CMK (cell line): ENCODE results near the gene FH.

ENCODE experiments used
- DNase-seq: peaks from one replicate; pipeline ENCODE4 v3.0.0-alpha.2; 2010; ENCODE audit warnings: low read depth

FH gene

GRCh38 chr1:241457421-241457820 lies 62.1 kb downstream of the FH start:
- DNase-seq: no peak

DNA sequence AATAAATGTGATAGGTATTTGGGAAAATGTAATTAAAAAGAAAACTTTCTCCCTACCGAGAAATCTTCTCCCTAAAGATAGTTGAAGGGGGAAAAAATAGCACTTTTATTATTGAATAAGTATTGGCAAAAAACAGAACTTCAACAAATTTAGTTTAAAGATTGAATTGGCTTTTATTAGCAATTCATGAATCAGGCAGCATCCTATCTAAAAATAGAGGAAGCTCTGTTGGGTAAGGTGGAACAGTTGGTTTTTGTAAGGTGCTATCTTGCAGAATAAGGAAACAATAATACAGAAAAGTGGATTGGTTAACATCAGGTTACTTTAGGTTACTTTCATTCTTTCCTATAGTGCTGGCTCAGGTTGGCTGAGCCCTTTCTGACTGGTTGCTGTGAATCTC lies 62.8 kb downstream of the FH start:
- DNase-seq: no peak

DNA sequence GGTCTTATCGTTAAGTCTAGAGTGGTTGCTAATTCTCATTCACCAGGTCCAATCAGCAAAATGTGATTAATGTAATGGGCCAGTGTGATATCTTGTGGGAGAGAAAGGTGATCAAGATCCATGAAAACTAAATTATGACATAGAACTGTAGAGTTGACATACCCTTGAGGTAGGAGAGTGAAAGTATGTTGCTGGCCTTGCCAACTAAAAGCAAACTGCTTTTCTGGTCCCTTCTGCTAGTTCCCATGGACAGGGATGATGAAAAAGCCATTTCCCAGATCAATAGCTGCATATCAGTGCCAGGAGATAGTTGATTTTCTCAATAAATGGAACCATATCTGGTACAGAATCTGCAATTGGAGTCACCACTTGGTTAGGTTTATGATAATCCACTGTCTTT lies 65.8 kb downstream of the FH start:
- no peak for DNase-seq

GRCh38 chr1:241451956-241452355 lies 67.6 kb downstream of the FH start:
- no peak for DNase-seq
